T-cell (primary cell): ENCODE results near the gene SREK1IP1. TPM values are rescaled to one million over a fixed set of nuclear protein-coding genes. Genes with fewer than 3 reads are reported as not detected.

Experiments
- ATAC-seq, 4 experiments: fragments of 200-7000 bp in 3 of 4; fragments of 150-1000 bp in 1 of 4; cut with Tn5 transposase; replicated peaks in 1 of 4; 1 replicate in 3 of 4; 2 replicates in 1 of 4; pipeline ENCODE4 v1.10.0; 2021; ENCODE audit warnings: moderate library complexity in 3 of 4, mild to moderate bottlenecking in 2 of 4, moderate number of reproducible peaks in 1 of 4
- CTCF ChIA-PET, 2 donors: fragments of 300-600 bp; sonication (Branson Sonifier 250); formaldehyde crosslinking; loops; one replicate each; lab custom pipeline; 2022; ENCODE audit warnings: antibody characterized with exemption in 2 of 2; lab: Charles Lee
- POLR2A ChIA-PET, 2 donors: fragments of 300-600 bp; sonication (Branson Sonifier 250); formaldehyde crosslinking; loops; one replicate each; lab custom pipeline; 2022; ENCODE audit warnings: antibody characterized with exemption in 2 of 2; lab: Charles Lee
- DNase-seq, 35 experiments: peaks; one replicate each; pipeline versions ENCODE4 v3.0.0 to v3.0.0-alpha.2; 2013 to 2023
- H3K27ac ChIP-seq: one replicate; pipeline ENCODE4 v1.5.1; 2013; ENCODE audit warnings: low read length
- H3K27me3 ChIP-seq, 2 experiments: replicated peaks in 1 of 2; 1 replicate in 1 of 2; 2 replicates in 1 of 2; pipeline versions ENCODE4 v1.6.1 to v1.7.0; 2013; ENCODE audit warnings: low read length in 1 of 2, mixed read lengths in 1 of 2; ENCODE audit not compliant: control insufficient read depth in 2 of 2, insufficient read depth in 2 of 2; ENCODE audit errors: extremely low read depth in 1 of 2
- H3K36me3 ChIP-seq, 2 donors: 1 replicate in 1 of 2; 2 replicates in 1 of 2; pipeline versions ENCODE4 v1.6.1 to v1.7.0; 2013; ENCODE audit warnings: low read length in 1 of 2; ENCODE audit not compliant: control insufficient read depth in 2 of 2, insufficient read depth in 1 of 2; ENCODE audit errors: extremely low read depth in 1 of 2
- H3K4me1 ChIP-seq, 2 experiments: 1 replicate in 1 of 2; 2 replicates in 1 of 2; pipeline versions ENCODE4 v1.6.1 to v1.7.0; 2013; ENCODE audit warnings: low read length in 2 of 2, mixed read lengths in 1 of 2; ENCODE audit not compliant: insufficient read depth in 2 of 2, control insufficient read depth in 1 of 2; ENCODE audit errors: extremely low read depth in 1 of 2
- H3K4me3 ChIP-seq, 2 donors: 1 replicate in 1 of 2; 2 replicates in 1 of 2; pipeline versions ENCODE4 v1.5.1 to v1.7.0; 2013; ENCODE audit warnings: mild to moderate bottlenecking in 2 of 2, low read length in 1 of 2, moderate library complexity in 1 of 2; ENCODE audit not compliant: control insufficient read depth in 1 of 2; ENCODE audit errors: extremely low read depth in 1 of 2
- H3K9me3 ChIP-seq: 2 replicates; pipeline ENCODE4 v1.7.0; 2013
- H3K27ac Mint-ChIP-seq, 2 donors: one replicate each; pipeline ENCODE4 v1.8.0; 2020 to 2021; ENCODE audit warnings: mild to moderate bottlenecking in 2 of 2, mixed read lengths in 2 of 2
- H3K27me3 Mint-ChIP-seq, 2 donors: one replicate each; pipeline ENCODE4 v1.8.0; 2021 to 2022; ENCODE audit warnings: mixed read lengths in 2 of 2
- H3K36me3 Mint-ChIP-seq: one replicate; pipeline ENCODE4 v1.8.0; 2021; ENCODE audit warnings: mixed read lengths
- H3K4me1 Mint-ChIP-seq, 3 donors: one replicate each; pipeline ENCODE4 v1.8.0; 2020 to 2022; ENCODE audit warnings: mixed read lengths in 3 of 3, mild to moderate bottlenecking in 1 of 3
- H3K4me3 Mint-ChIP-seq, 3 donors: one replicate each; pipeline ENCODE4 v1.8.0; 2020 to 2022; ENCODE audit warnings: mild to moderate bottlenecking in 3 of 3, mixed read lengths in 3 of 3, moderate library complexity in 3 of 3
- H3K9me3 Mint-ChIP-seq, 3 donors: one replicate each; pipeline ENCODE4 v1.8.0; 2020 to 2022; ENCODE audit warnings: mixed read lengths in 3 of 3
- WGBS: methylation state at CpG from one replicate; pipeline ENCODE4 v1.1.5; 2013; ENCODE audit warnings: missing lambda C conversion rate; ENCODE audit not compliant: insufficient coverage; 5-methylcytosine and 5-hydroxymethylcytosine counted together
- total RNA-seq, 35 experiments: library from RNA in 6 of 35; stranded (reverse) in 6 of 35; fragments of 120-200 nt in 1 of 35; gene quantifications; one replicate each; pipeline versions ENCODE4 v1.2.1 to v1.2.4 and lab custom pipeline; 2013 to 2026

SREK1IP1 gene
- total RNA-seq, 5 donors from 2014 or later (not counting 1 experiment from before 2014, with no cell fraction given), result 16.2 to 26.4 (median 22.7) TPM

DNA sequence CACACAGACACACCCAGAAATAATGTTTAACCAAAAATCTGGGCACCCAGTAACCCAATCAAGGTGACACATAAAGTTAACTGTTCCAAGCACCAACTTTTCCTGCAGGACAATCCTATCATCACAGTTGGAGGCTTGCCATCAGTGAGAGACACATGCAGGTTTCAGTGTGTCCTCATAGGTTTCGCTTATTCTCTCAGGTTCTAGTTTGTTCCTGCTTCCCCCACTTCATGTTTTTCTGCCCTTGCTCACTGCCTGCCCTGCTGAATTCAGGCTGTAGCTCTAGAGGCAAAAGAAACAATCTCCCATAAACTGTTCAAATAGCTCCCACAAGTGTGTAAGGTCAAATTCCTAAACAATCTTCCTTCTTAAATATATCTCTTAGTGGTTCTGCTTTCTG lies 98.2 kb downstream of the SREK1IP1 start:
- CTCF ChIA-PET, result no interaction called here
- no peak for ATAC-seq

More for the DNA sequence above, 98.2 kb downstream of the SREK1IP1 start:
- Mint-ChIP-seq H3K9me3 (no peaks in the 10 kb centered on the region), H3K36me3 (no peaks in the 10 kb centered on the region), H3K4me3 (no peak overlapping the region), H3K27me3 (peaks cover 8 to 16% of the 10 kb centered on the region in 2 donors), H3K27ac (no peak overlapping the region), H3K4me1 (no peaks in the 10 kb centered on the region)
- H3K4me1 ChIP-seq, result no peaks in the 10 kb centered on the region
- WGBS, result 91% methylated on average over 1 of the region's 1 CpG
- no peak overlapping the region for H3K27ac ChIP-seq
- POLR2A ChIA-PET, result no interaction called here
- DNase-seq, result no peak
- no peaks in the 10 kb centered on the region for H3K36me3 ChIP-seq
- no peaks in the 10 kb centered on the region for H3K9me3 ChIP-seq
- no peak overlapping the region for H3K4me3 ChIP-seq
- H3K27me3 ChIP-seq, result no peaks in the 10 kb centered on the region

Other genes with a start within 250 kb of the SREK1IP1 start
- not detected for gene SHISAL2B, start 78.2 kb downstream of the SREK1IP1 start, total RNA-seq
- 10 to 100 TPM; 15.5 to 32.3 (median 18.8) TPM for gene CWC27, start 239 bp upstream of the SREK1IP1 start, total RNA-seq